ENCODE measurements around the gene ELOVL5. TPM values are rescaled to one million over a fixed set of nuclear protein-coding genes. Genes with fewer than 3 reads are reported as not detected.

The ELOVL5 gene
- total RNA-seq, 1 experiment from 2014 or later = 218 TPM

DNA sequence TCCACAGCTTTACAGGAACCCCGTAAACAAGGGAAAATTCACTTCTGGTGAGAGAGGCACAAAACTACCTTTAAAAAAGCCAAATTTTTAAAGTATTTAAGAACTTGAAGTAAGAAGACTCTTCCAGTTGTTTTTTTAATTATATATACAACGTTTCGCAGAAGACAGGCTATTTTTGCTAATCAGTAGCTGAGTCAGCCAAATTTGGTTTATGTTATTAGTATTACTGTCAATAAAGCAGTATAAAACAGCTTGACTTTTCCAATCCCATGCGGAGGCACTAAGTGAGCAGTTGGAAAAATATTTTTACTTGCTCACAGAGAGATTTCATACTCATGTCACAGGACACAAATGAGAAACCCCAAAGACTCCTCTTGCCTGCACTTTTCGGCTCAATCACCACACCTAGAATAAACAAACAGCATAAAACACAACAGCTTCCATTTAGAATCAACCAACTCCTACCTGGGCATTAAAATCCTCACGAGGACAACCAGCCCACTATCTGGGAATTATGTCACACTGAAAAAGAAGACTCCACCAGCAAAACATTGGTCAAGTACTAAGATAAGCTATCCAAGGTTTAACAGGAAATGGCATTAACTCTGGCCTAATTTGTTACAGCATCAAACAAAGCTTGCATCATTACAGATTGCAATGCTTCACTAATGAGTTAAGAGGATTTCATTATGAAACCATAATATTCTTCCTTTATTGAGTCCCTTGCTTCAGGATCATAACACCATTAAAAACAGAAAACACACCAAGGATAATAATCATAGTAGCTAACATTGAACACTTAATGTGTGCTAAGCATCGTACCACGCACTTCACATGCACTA lies 26.3 kb downstream of the ELOVL5 start:
- peaks cover 62% of the 10 kb centered on the region for H3K4me1 ChIP-seq (ENCODE audit: control insufficient read depth, insufficient read depth, low read length)
- H3K27me3 ChIP-seq (ENCODE audit: control insufficient read depth, insufficient read depth, low read length) = no peaks in the 10 kb centered on the region
- BruUV-seq (replicated peaks) = TSS peak; percentile 8
- no peaks in the 10 kb centered on the region for H3K9me3 ChIP-seq (ENCODE audit: control insufficient read depth, insufficient read depth, low read depth, low read length)
- in situ Hi-C loops (cut with HindIII; ENCODE audit: low pct_unique_long_range_greater_than_20kb, low sequenced_read_pairs) = no loop called here
- H3K27ac ChIP-seq (ENCODE audit: low read length) = peak overlapping the region; percentile 80
- no peak for DNase-seq (ENCODE audit: low read depth, low spot score)
- POLR2A ChIA-PET = no interaction called here
- CTCF ChIA-PET = no interaction called here
- H3K36me3 ChIP-seq (ENCODE audit: control insufficient read depth, insufficient read depth, low read length) = no peaks in the 10 kb centered on the region
- no peak for ATAC-seq
- intact Hi-C loops (cut with micrococcal nuclease; ENCODE audit: unreplicated experiment) = no loop called here
- TF ChIP-seq, protein P1, sequence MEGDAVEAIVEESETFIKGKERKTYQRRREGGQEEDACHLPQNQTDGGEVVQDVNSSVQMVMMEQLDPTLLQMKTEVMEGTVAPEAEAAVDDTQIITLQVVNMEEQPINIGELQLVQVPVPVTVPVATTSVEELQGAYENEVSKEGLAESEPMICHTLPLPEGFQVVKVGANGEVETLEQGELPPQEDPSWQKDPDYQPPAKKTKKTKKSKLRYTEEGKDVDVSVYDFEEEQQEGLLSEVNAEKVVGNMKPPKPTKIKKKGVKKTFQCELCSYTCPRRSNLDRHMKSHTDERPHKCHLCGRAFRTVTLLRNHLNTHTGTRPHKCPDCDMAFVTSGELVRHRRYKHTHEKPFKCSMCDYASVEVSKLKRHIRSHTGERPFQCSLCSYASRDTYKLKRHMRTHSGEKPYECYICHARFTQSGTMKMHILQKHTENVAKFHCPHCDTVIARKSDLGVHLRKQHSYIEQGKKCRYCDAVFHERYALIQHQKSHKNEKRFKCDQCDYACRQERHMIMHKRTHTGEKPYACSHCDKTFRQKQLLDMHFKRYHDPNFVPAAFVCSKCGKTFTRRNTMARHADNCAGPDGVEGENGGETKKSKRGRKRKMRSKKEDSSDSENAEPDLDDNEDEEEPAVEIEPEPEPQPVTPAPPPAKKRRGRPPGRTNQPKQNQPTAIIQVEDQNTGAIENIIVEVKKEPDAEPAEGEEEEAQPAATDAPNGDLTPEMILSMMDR (IDR thresholded peaks at IDR 0.05) = no peak
- TF ChIP-seq POLR2AphosphoS5 (IDR thresholded peaks at IDR 0.05; ENCODE audit: low read depth, low read length) = 0 out of 2 replicates have a peak, but pooled peaks have one; percentile 22
- H3K4me3 ChIP-seq (ENCODE audit: low read depth in 2 of 2, low read length in 2 of 2) = peak overlapping the region in 1 of 2 experiments; percentile 6; a peak in 1 of 4 replicates

DNA sequence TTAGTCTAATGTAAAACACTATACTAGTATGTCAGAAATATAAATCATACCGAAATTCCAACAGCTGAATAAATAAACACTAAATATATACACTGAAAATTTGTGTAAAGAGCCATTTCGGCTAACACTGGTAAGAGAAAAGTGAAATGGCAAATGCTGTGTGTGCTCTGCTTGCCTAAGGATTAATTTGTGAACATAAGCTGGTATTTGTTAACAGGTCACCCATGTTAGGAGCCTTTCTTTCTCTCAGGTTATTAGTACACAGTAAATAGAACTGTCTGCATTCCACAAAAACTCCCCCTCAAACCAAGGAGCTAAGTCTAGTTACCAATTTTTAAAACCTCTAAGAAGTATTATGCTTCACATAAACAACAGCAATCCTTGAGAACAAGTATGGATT lies 27.0 kb downstream of the ELOVL5 start:
- peak overlapping the region; percentile 80 for H3K27ac ChIP-seq (ENCODE audit: low read length)
- peaks cover 58% of the 10 kb centered on the region for H3K4me1 ChIP-seq (ENCODE audit: control insufficient read depth, insufficient read depth, low read length)
- BruUV-seq (replicated peaks) = no TSS peak
- H3K36me3 ChIP-seq (ENCODE audit: control insufficient read depth, insufficient read depth, low read length) = no peaks in the 10 kb centered on the region
- in situ Hi-C loops (cut with HindIII; ENCODE audit: low pct_unique_long_range_greater_than_20kb, low sequenced_read_pairs) = no loop called here
- POLR2A ChIA-PET = no interaction called here
- ATAC-seq (no peak), DNase-seq (ENCODE audit: low read depth, low spot score) (no peak)
- H3K9me3 ChIP-seq (ENCODE audit: control insufficient read depth, insufficient read depth, low read depth, low read length) = no peaks in the 10 kb centered on the region
- CTCF ChIA-PET = no interaction called here
- H3K27me3 ChIP-seq (ENCODE audit: control insufficient read depth, insufficient read depth, low read length) = no peaks in the 10 kb centered on the region
- intact Hi-C loops (cut with micrococcal nuclease; ENCODE audit: unreplicated experiment) = no loop called here
- TF ChIP-seq, protein P1 (IDR thresholded peaks at IDR 0.05) = no peak
- TF ChIP-seq POLR2AphosphoS5 (IDR thresholded peaks at IDR 0.05; ENCODE audit: low read depth, low read length) (no peak), TCF7L2 (IDR thresholded peaks at IDR 0.05; ENCODE audit: low read depth, low read length) (no peak), SIN3A (IDR thresholded peaks at IDR 0.05; ENCODE audit: borderline replicate concordance, insufficient read depth, low read depth, low read length) (no peak)
- TF ChIP-seq, protein P2, sequence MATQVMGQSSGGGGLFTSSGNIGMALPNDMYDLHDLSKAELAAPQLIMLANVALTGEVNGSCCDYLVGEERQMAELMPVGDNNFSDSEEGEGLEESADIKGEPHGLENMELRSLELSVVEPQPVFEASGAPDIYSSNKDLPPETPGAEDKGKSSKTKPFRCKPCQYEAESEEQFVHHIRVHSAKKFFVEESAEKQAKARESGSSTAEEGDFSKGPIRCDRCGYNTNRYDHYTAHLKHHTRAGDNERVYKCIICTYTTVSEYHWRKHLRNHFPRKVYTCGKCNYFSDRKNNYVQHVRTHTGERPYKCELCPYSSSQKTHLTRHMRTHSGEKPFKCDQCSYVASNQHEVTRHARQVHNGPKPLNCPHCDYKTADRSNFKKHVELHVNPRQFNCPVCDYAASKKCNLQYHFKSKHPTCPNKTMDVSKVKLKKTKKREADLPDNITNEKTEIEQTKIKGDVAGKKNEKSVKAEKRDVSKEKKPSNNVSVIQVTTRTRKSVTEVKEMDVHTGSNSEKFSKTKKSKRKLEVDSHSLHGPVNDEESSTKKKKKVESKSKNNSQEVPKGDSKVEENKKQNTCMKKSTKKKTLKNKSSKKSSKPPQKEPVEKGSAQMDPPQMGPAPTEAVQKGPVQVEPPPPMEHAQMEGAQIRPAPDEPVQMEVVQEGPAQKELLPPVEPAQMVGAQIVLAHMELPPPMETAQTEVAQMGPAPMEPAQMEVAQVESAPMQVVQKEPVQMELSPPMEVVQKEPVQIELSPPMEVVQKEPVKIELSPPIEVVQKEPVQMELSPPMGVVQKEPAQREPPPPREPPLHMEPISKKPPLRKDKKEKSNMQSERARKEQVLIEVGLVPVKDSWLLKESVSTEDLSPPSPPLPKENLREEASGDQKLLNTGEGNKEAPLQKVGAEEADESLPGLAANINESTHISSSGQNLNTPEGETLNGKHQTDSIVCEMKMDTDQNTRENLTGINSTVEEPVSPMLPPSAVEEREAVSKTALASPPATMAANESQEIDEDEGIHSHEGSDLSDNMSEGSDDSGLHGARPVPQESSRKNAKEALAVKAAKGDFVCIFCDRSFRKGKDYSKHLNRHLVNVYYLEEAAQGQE (IDR thresholded peaks at IDR 0.05; ENCODE audit: insufficient read depth in 1 of 2, low read depth in 2 of 2, low read length in 1 of 2) = no peak
- H3K4me3 ChIP-seq (ENCODE audit: low read depth in 2 of 2, low read length in 2 of 2) = no peak overlapping the region; a peak in 1 of 4 replicates
